ENCODE data around the gene PAQR5.

Gene PAQR5

DNA sequence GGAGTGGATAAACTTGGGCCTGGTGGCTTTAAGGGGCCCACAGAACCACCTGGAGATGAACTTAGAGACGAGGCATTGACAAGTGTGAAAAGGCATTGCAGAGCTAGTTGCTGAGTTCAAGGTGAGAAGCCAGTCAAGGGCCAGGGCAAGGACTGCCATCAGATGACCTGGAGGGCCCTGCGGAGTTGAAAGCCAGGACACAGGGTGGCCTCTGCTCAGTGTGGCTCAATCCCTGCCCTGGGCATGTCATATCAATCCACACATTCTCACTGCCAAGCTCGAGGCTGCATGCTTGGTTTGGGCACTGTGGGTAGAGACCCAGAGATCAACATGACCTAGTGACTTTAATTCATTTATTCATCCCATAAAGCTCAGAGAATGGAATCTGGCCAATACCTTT lies 9.2 kb downstream of the PAQR5 start:
- no peak overlapping the region for H2BK5ac ChIP-seq (ENCODE audit: low read depth, low read length, poor library complexity)
- no peak overlapping the region for H2BK12ac ChIP-seq (ENCODE audit: low read length)
- H2BK120ac ChIP-seq (ENCODE audit: insufficient read depth, low read length, poor library complexity) = no peak overlapping the region
- H4K91ac ChIP-seq (ENCODE audit: low read depth, low read length) = no peak overlapping the region
- no peak overlapping the region for H3K18ac ChIP-seq (ENCODE audit: low read length)
- H4K12ac ChIP-seq (ENCODE audit: low read depth, low read length) = no peak overlapping the region
- H2AFZ ChIP-seq (ENCODE audit: insufficient read depth, low read length, poor library complexity) = no peak overlapping the region
- no peaks in the 10 kb centered on the region for H3K79me1 ChIP-seq (ENCODE audit: low read length)
- H4K8ac ChIP-seq (ENCODE audit: low read depth, low read length) = no peak overlapping the region
- H3K4me3 ChIP-seq (ENCODE audit: low read depth, low read length) = no peak overlapping the region
- no peak overlapping the region for H3K4me2 ChIP-seq (ENCODE audit: low read length)
- no peak overlapping the region for H3K14ac ChIP-seq (ENCODE audit: low read length)
- H3K4ac ChIP-seq (ENCODE audit: low read depth, low read length) = no peak overlapping the region
- no peak overlapping the region for H2AK5ac ChIP-seq (ENCODE audit: low read length)
- no peak overlapping the region for H3K9ac ChIP-seq (ENCODE audit: low read length)
- H3K79me2 ChIP-seq (ENCODE audit: control insufficient read depth, insufficient read depth, low read length, poor library complexity) = no peaks in the 10 kb centered on the region
- no CpG with 5 or more reads among the region's 3 CpGs for WGBS (ENCODE audit: extremely low coverage, insufficient coverage, insufficient read length)
- peaks cover 3 to 6% of the 10 kb centered on the region in 2 experiments for H3K4me1 ChIP-seq (ENCODE audit: control insufficient read depth in 1 of 2, insufficient read depth in 2 of 2, low read length in 2 of 2)
- H3K27ac ChIP-seq (ENCODE audit: low read depth, low read length) = no peak overlapping the region
- H3K27me3 ChIP-seq (ENCODE audit: insufficient read depth, low read length) = no peaks in the 10 kb centered on the region
- no peak overlapping the region for H3K23ac ChIP-seq (ENCODE audit: low read length)
- H3K36me3 ChIP-seq (ENCODE audit: control insufficient read depth in 1 of 2, insufficient read depth in 2 of 2, low read length in 2 of 2) = no peaks in the 10 kb centered on the region
- DNase-seq = no peak
- no peaks in the 10 kb centered on the region for H3K9me3 ChIP-seq (ENCODE audit: insufficient read depth, low read depth, low read length)

DNA sequence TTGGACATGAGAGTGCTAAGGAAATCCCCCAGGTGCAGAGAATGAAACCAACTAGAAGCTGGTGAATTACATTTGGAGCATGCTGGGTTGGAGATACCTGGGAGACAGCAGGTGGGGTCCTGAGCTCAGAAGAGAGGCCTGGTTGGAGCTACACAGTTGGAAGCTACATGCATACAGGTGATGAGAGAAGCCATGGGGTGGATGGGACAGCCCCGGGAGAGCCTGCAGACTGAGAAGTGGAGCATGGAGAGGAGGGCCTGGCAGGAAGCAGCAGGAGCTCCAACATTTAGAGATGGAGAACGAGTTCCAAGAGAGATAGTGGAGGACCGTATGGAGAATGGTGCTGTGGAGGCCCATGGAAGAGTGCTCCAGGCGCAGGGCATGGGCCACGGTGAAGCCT lies 10.2 kb downstream of the PAQR5 start:
- Histone ChIP-seq H3K9ac (ENCODE audit: low read length) (no peak overlapping the region), H4K12ac (ENCODE audit: low read depth, low read length) (no peak overlapping the region), H3K4me1 (ENCODE audit: control insufficient read depth in 1 of 2, insufficient read depth in 2 of 2, low read length in 2 of 2) (peaks cover 3 to 6% of the 10 kb centered on the region in 2 experiments), H2AK5ac (ENCODE audit: low read length) (no peak overlapping the region), H2BK120ac (ENCODE audit: insufficient read depth, low read length, poor library complexity) (no peak overlapping the region), H2BK12ac (ENCODE audit: low read length) (no peak overlapping the region), H3K79me2 (ENCODE audit: control insufficient read depth, insufficient read depth, low read length, poor library complexity) (no peaks in the 10 kb centered on the region), H3K27me3 (ENCODE audit: insufficient read depth, low read length) (no peaks in the 10 kb centered on the region), H3K4me3 (ENCODE audit: low read depth, low read length) (peak overlapping the region; percentile 16), H4K91ac (ENCODE audit: low read depth, low read length) (no peak overlapping the region), H3K79me1 (ENCODE audit: low read length) (no peaks in the 10 kb centered on the region), H3K4me2 (ENCODE audit: low read length) (no peak overlapping the region), H4K8ac (ENCODE audit: low read depth, low read length) (no peak overlapping the region), H3K9me3 (ENCODE audit: insufficient read depth, low read depth, low read length) (no peaks in the 10 kb centered on the region), H3K4ac (ENCODE audit: low read depth, low read length) (no peak overlapping the region), H3K18ac (ENCODE audit: low read length) (no peak overlapping the region), H2BK5ac (ENCODE audit: low read depth, low read length, poor library complexity) (no peak overlapping the region), H3K23ac (ENCODE audit: low read length) (no peak overlapping the region), H2AFZ (ENCODE audit: insufficient read depth, low read length, poor library complexity) (no peak overlapping the region), H3K36me3 (ENCODE audit: control insufficient read depth in 1 of 2, insufficient read depth in 2 of 2, low read length in 2 of 2) (no peaks in the 10 kb centered on the region), H3K14ac (ENCODE audit: low read length) (no peak overlapping the region), H3K27ac (ENCODE audit: low read depth, low read length) (no peak overlapping the region)
- WGBS (ENCODE audit: extremely low coverage, insufficient coverage, insufficient read length) = no CpG with 5 or more reads among the region's 5 CpGs
- no peak for DNase-seq

DNA sequence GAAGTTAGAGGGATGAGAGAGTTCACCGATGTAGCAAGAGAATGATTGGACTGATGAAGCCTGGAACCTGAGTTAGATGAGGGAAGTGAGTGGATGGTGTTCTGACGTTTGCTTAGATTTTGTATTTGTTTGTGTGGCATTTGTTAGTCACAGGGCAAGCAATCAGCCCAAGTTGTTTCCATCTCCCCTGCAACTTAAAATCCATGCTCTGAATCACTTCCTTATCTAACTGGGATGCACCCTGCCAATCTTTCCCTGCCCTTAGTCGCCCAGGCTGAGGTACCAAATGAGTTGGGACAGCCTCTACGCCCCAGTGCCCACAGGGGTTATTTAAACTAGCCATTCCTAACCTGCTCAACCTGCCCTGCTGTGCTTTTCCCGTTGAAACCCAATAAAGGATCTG lies 12.6 kb downstream of the PAQR5 start:
- Histone ChIP-seq H2BK120ac (ENCODE audit: insufficient read depth, low read length, poor library complexity) (no peak overlapping the region), H2AK5ac (ENCODE audit: low read length) (no peak overlapping the region), H2BK12ac (ENCODE audit: low read length) (no peak overlapping the region), H3K14ac (ENCODE audit: low read length) (no peak overlapping the region), H3K4me3 (ENCODE audit: low read depth, low read length) (no peak overlapping the region), H2BK5ac (ENCODE audit: low read depth, low read length, poor library complexity) (no peak overlapping the region), H3K36me3 (ENCODE audit: control insufficient read depth in 1 of 2, insufficient read depth in 2 of 2, low read length in 2 of 2) (no peaks in the 10 kb centered on the region), H3K4ac (ENCODE audit: low read depth, low read length) (no peak overlapping the region), H3K9ac (ENCODE audit: low read length) (no peak overlapping the region), H3K79me1 (ENCODE audit: low read length) (no peaks in the 10 kb centered on the region), H3K27me3 (ENCODE audit: insufficient read depth, low read length) (no peaks in the 10 kb centered on the region), H3K9me3 (ENCODE audit: insufficient read depth, low read depth, low read length) (no peaks in the 10 kb centered on the region), H4K12ac (ENCODE audit: low read depth, low read length) (no peak overlapping the region), H3K18ac (ENCODE audit: low read length) (no peak overlapping the region), H4K91ac (ENCODE audit: low read depth, low read length) (no peak overlapping the region), H2AFZ (ENCODE audit: insufficient read depth, low read length, poor library complexity) (no peak overlapping the region), H3K4me1 (ENCODE audit: control insufficient read depth in 1 of 2, insufficient read depth in 2 of 2, low read length in 2 of 2) (no peaks in the 10 kb centered on the region), H3K4me2 (ENCODE audit: low read length) (no peak overlapping the region), H3K27ac (ENCODE audit: low read depth, low read length) (no peak overlapping the region), H3K23ac (ENCODE audit: low read length) (no peak overlapping the region), H4K8ac (ENCODE audit: low read depth, low read length) (no peak overlapping the region), H3K79me2 (ENCODE audit: control insufficient read depth, insufficient read depth, low read length, poor library complexity) (no peaks in the 10 kb centered on the region)
- no CpG with 5 or more reads among the region's 5 CpGs for WGBS (ENCODE audit: extremely low coverage, insufficient coverage, insufficient read length)
- DNase-seq = no peak

DNA sequence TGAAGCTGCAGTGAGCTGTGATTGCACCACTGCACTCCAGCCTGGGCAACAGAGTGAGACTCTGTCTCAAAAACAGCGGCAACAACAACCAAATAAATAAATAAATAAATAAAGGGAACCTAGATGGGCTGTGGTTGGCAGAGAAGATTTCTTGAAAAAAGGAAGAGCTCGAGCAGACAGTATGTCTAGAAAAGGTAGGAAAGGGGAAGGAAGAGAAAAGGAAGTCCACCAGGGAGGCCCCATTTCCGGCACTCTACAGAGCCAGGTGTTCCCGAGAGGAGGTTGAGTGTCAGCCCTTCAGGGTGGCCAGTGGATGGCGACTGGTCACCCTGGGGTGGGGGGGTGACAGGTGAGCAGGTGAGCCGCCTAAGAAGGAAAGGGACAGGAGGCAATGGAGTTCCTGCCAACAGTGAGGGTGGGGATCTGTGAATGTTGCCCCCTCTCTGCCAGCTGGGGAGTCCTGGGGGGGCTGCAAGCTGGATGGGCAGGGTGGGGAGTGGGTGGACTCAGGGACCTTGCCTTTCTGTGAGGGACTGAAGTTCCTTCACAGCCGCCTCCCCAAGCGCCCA lies 14.8 kb downstream of the PAQR5 start:
- Histone ChIP-seq H3K27me3 (ENCODE audit: insufficient read depth, low read length) (no peaks in the 10 kb centered on the region), H2AFZ (ENCODE audit: insufficient read depth, low read length, poor library complexity) (no peak overlapping the region), H4K8ac (ENCODE audit: low read depth, low read length) (no peak overlapping the region), H3K23ac (ENCODE audit: low read length) (no peak overlapping the region), H2AK5ac (ENCODE audit: low read length) (no peak overlapping the region), H3K9ac (ENCODE audit: low read length) (no peak overlapping the region), H2BK120ac (ENCODE audit: insufficient read depth, low read length, poor library complexity) (no peak overlapping the region), H3K4ac (ENCODE audit: low read depth, low read length) (no peak overlapping the region), H2BK5ac (ENCODE audit: low read depth, low read length, poor library complexity) (no peak overlapping the region), H3K9me3 (ENCODE audit: insufficient read depth, low read depth, low read length) (no peaks in the 10 kb centered on the region), H4K91ac (ENCODE audit: low read depth, low read length) (no peak overlapping the region), H3K4me2 (ENCODE audit: low read length) (no peak overlapping the region), H3K4me3 (ENCODE audit: low read depth, low read length) (no peak overlapping the region), H3K18ac (ENCODE audit: low read length) (no peak overlapping the region), H2BK12ac (ENCODE audit: low read length) (no peak overlapping the region), H3K79me2 (ENCODE audit: control insufficient read depth, insufficient read depth, low read length, poor library complexity) (no peaks in the 10 kb centered on the region), H3K36me3 (ENCODE audit: control insufficient read depth in 1 of 2, insufficient read depth in 2 of 2, low read length in 2 of 2) (no peaks in the 10 kb centered on the region), H3K14ac (ENCODE audit: low read length) (no peak overlapping the region), H3K79me1 (ENCODE audit: low read length) (no peaks in the 10 kb centered on the region), H4K12ac (ENCODE audit: low read depth, low read length) (no peak overlapping the region), H3K27ac (ENCODE audit: low read depth, low read length) (no peak overlapping the region), H3K4me1 (ENCODE audit: control insufficient read depth in 1 of 2, insufficient read depth in 2 of 2, low read length in 2 of 2) (no peaks in the 10 kb centered on the region)
- no peak for DNase-seq
- no CpG with 5 or more reads among the region's 8 CpGs for WGBS (ENCODE audit: extremely low coverage, insufficient coverage, insufficient read length)

Measured in trophoblast cell (in vitro differentiated cells and primary cell).